HCT116 (cell line): ENCODE data around the gene ACSL5.

Experiments used
- EZH2 ChIP-seq: fragments of 200-600 bp; sonication (generic); IDR thresholded peaks from 2 replicates; pipeline ENCODE4 v1.6.1; 2017; ENCODE audit warnings: antibody characterized with exemption, mixed run types
- FOSL1 ChIP-seq: IDR thresholded peaks from 2 replicates; pipeline ENCODE4 v1.6.1; 2012; ENCODE audit warnings: low read depth
- POLR2A ChIP-seq: IDR thresholded peaks from 2 replicates; pipeline ENCODE4 v1.7.0; 2011; ENCODE audit warnings: borderline replicate concordance; ENCODE audit not compliant: insufficient read depth, insufficient read length; ENCODE audit errors: extremely low read depth
- POLR2AphosphoS5 ChIP-seq: IDR thresholded peaks from 2 replicates; pipeline ENCODE4 v1.6.1; 2011; ENCODE audit warnings: mild to moderate bottlenecking, low read depth, low read length, moderate library complexity
- SIN3A ChIP-seq: IDR thresholded peaks from 2 replicates; pipeline ENCODE4 v1.6.1; 2012; ENCODE audit warnings: low read depth
- SP1 ChIP-seq: IDR thresholded peaks from 2 replicates; pipeline ENCODE4 v1.6.1; 2012; ENCODE audit warnings: low read depth
- TF ChIP-seq, protein P1 (sequence below), 3 experiments: fragments of 200-600 bp in 1 of 3; sonication (generic) in 1 of 3; IDR thresholded peaks in 2 of 3; conservative IDR thresholded peaks in 1 of 3; 2 replicates each; pipeline ENCODE4 v1.5.1; 2012 to 2017; ENCODE audit warnings: low read depth in 2 of 3, low read length in 2 of 3, antibody characterized with exemption in 1 of 3, borderline replicate concordance in 1 of 3, control low read depth in 1 of 3, mild to moderate bottlenecking in 1 of 3, mixed read lengths in 1 of 3, mixed run types in 1 of 3, moderate library complexity in 1 of 3; ENCODE audit not compliant: insufficient read depth in 1 of 3
- TF ChIP-seq, protein P2 (sequence below): IDR thresholded peaks from 2 replicates; pipeline ENCODE4 v1.6.1; 2012; ENCODE audit warnings: low read depth

DNA sequence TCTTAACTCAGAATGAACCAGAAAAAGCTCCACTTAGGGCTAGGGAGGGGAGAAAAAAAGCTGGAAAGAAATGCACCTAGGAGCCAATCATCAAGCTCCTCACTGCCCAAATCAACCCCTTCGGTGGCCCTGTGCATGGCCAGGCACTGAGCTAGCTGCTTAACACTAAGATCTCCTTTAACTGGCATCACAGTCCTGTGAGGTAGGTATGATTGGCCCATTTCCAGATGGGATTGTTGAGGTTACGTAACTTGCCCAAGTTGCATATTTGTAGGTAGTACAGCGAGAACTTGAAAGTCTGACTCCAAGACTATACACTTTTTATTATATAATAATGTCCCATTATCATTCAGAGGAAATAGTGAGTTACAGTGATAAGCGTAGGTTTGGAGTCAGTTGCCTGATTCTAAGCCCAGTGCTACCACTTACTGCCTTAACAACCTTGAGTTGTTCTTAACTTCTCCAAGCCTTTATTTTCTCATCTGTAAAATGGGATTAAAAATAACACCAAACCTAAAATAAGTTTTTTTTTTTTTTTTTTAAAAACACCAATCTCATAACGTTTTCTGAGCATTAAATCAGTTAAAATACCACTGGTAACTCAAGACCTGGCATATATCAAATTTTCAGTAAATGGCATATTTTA is 37.2 kb upstream of the ACSL5 start:
- TF ChIP-seq, protein P1, sequence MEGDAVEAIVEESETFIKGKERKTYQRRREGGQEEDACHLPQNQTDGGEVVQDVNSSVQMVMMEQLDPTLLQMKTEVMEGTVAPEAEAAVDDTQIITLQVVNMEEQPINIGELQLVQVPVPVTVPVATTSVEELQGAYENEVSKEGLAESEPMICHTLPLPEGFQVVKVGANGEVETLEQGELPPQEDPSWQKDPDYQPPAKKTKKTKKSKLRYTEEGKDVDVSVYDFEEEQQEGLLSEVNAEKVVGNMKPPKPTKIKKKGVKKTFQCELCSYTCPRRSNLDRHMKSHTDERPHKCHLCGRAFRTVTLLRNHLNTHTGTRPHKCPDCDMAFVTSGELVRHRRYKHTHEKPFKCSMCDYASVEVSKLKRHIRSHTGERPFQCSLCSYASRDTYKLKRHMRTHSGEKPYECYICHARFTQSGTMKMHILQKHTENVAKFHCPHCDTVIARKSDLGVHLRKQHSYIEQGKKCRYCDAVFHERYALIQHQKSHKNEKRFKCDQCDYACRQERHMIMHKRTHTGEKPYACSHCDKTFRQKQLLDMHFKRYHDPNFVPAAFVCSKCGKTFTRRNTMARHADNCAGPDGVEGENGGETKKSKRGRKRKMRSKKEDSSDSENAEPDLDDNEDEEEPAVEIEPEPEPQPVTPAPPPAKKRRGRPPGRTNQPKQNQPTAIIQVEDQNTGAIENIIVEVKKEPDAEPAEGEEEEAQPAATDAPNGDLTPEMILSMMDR (IDR thresholded peaks at IDR 0.05 in 2 of 3, conservative IDR thresholded peaks at IDR 0.05 in 1 of 3; ENCODE audit: borderline replicate concordance in 1 of 3, insufficient read depth in 1 of 3, low read depth in 2 of 3, low read length in 2 of 3): no peak
- TF ChIP-seq EZH2 (no peak), POLR2AphosphoS5 (no peak), POLR2A (no peak), FOSL1 (no peak), SP1 (no peak), SIN3A (no peak)
- TF ChIP-seq, protein P2, sequence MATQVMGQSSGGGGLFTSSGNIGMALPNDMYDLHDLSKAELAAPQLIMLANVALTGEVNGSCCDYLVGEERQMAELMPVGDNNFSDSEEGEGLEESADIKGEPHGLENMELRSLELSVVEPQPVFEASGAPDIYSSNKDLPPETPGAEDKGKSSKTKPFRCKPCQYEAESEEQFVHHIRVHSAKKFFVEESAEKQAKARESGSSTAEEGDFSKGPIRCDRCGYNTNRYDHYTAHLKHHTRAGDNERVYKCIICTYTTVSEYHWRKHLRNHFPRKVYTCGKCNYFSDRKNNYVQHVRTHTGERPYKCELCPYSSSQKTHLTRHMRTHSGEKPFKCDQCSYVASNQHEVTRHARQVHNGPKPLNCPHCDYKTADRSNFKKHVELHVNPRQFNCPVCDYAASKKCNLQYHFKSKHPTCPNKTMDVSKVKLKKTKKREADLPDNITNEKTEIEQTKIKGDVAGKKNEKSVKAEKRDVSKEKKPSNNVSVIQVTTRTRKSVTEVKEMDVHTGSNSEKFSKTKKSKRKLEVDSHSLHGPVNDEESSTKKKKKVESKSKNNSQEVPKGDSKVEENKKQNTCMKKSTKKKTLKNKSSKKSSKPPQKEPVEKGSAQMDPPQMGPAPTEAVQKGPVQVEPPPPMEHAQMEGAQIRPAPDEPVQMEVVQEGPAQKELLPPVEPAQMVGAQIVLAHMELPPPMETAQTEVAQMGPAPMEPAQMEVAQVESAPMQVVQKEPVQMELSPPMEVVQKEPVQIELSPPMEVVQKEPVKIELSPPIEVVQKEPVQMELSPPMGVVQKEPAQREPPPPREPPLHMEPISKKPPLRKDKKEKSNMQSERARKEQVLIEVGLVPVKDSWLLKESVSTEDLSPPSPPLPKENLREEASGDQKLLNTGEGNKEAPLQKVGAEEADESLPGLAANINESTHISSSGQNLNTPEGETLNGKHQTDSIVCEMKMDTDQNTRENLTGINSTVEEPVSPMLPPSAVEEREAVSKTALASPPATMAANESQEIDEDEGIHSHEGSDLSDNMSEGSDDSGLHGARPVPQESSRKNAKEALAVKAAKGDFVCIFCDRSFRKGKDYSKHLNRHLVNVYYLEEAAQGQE: no peak
